ENCODE results near the gene AQP11.

The AQP11 gene

GRCh38 chr11:77557553-77557952 is 32.2 kb upstream of the AQP11 start:
- Histone ChIP-seq H3K27me3 (no peaks in the 10 kb centered on the region), H3K36me3 (no peaks in the 10 kb centered on the region), H3K27ac (no peak overlapping the region), H3K9me3 (no peaks in the 10 kb centered on the region), H3K4me3 (ENCODE audit: low read depth in 1 of 2, low read length in 1 of 2) (no peak overlapping the region), H3K4me1 (ENCODE audit: control insufficient read depth in 1 of 2, insufficient read depth in 1 of 2, low read depth in 1 of 2, low read length in 1 of 2) (no peaks in the 10 kb centered on the region)
- TF ChIP-seq CTCF (IDR thresholded peaks at IDR 0.05), result no peak

GRCh38 chr11:77558380-77558779 is 31.4 kb upstream of the AQP11 start:
- Histone ChIP-seq H3K36me3 (no peaks in the 10 kb centered on the region), H3K4me1 (ENCODE audit: control insufficient read depth in 1 of 2, insufficient read depth in 1 of 2, low read depth in 1 of 2, low read length in 1 of 2) (no peaks in the 10 kb centered on the region), H3K9me3 (no peaks in the 10 kb centered on the region), H3K4me3 (ENCODE audit: low read depth in 1 of 2, low read length in 1 of 2) (no peak overlapping the region), H3K27ac (no peak overlapping the region), H3K27me3 (no peaks in the 10 kb centered on the region)
- TF ChIP-seq CTCF (IDR thresholded peaks at IDR 0.05), result no peak

GRCh38 chr11:77559686-77560401 is 29.9 kb upstream of the AQP11 start:
- H3K4me1 ChIP-seq (ENCODE audit: control insufficient read depth in 1 of 2, insufficient read depth in 1 of 2, low read depth in 1 of 2, low read length in 1 of 2), result no peaks in the 10 kb centered on the region
- TF ChIP-seq CTCF (IDR thresholded peaks at IDR 0.05), result no peak
- no peaks in the 10 kb centered on the region for H3K36me3 ChIP-seq
- no peak overlapping the region for H3K4me3 ChIP-seq (ENCODE audit: low read depth in 1 of 2, low read length in 1 of 2)
- no peaks in the 10 kb centered on the region for H3K27me3 ChIP-seq
- no peak overlapping the region for H3K27ac ChIP-seq
- no peaks in the 10 kb centered on the region for H3K9me3 ChIP-seq

- no peaks in the 10 kb centered on the region for H3K9me3 ChIP-seq
- H3K27me3 ChIP-seq, result no peaks in the 10 kb centered on the region
- no peaks in the 10 kb centered on the region for H3K4me1 ChIP-seq (ENCODE audit: control insufficient read depth in 1 of 2, insufficient read depth in 1 of 2, low read depth in 1 of 2, low read length in 1 of 2)
- TF ChIP-seq CTCF (IDR thresholded peaks at IDR 0.05), result no peak
- H3K4me3 ChIP-seq (ENCODE audit: low read depth in 1 of 2, low read length in 1 of 2), result no peak overlapping the region
- H3K36me3 ChIP-seq, result no peaks in the 10 kb centered on the region
- H3K27ac ChIP-seq, result no peak overlapping the region
Observed at GRCh38 chr11:77560605-77561004, 29.1 kb upstream of the AQP11 start.

- no peak overlapping the region for H3K4me3 ChIP-seq (ENCODE audit: low read depth in 1 of 2, low read length in 1 of 2)
- no peak overlapping the region for H3K27ac ChIP-seq
- TF ChIP-seq CTCF (IDR thresholded peaks at IDR 0.05), result no peak
- no peaks in the 10 kb centered on the region for H3K9me3 ChIP-seq
- H3K4me1 ChIP-seq (ENCODE audit: control insufficient read depth in 1 of 2, insufficient read depth in 1 of 2, low read depth in 1 of 2, low read length in 1 of 2), result no peaks in the 10 kb centered on the region
- H3K36me3 ChIP-seq, result no peaks in the 10 kb centered on the region
- no peaks in the 10 kb centered on the region for H3K27me3 ChIP-seq
Observed at GRCh38 chr11:77561257-77561656, 28.5 kb upstream of the AQP11 start.
